B cell (primary cell): ENCODE measurements around the gene PROP1. TPM values are rescaled to one million over a fixed set of nuclear protein-coding genes. Genes with fewer than 3 reads are reported as not detected.
"Not testable (repeated sequence)": the region's sequence is repeated elsewhere in the genome, so short reads cannot be mapped to it uniquely, and the experiment has no call there.

Experiments used
- ATAC-seq: fragments of 200-7000 bp; cut with Tn5 transposase; one replicate; pipeline ENCODE4 v1.10.0; 2021; ENCODE audit warnings: low read depth, mild to moderate bottlenecking, moderate number of reproducible peaks, moderate library complexity
- CTCF ChIA-PET: fragments of 350-600 bp; sonication (Branson Sonifier 250); formaldehyde crosslinking; loops from one replicate; lab custom pipeline; 2021; ENCODE audit warnings: antibody characterized with exemption, inconsistent platforms; lab: Charles Lee
- POLR2A ChIA-PET: fragments of 350-600 bp; sonication (Branson Sonifier 250); formaldehyde crosslinking; loops from one replicate; lab custom pipeline; 2021; ENCODE audit warnings: antibody characterized with exemption; lab: Charles Lee
- DNase-seq: peaks from one replicate; pipeline ENCODE4 v3.0.0; 2013
- H2AFZ ChIP-seq: 2 replicates; pipeline ENCODE4 v1.6.1; 2012; ENCODE audit warnings: mild to moderate bottlenecking, low read depth, low read length; ENCODE audit not compliant: insufficient read depth, poor library complexity, severe bottlenecking
- H3K27ac ChIP-seq, 2 donors: 1 replicate in 1 of 2; 2 replicates in 1 of 2; pipeline ENCODE4 v1.5.1; 2012 to 2013; ENCODE audit warnings: low read length in 2 of 2, mild to moderate bottlenecking in 2 of 2, moderate library complexity in 1 of 2
- H3K27me3 ChIP-seq, 4 experiments: fragments of 200-600 bp in 1 of 4; sonication (generic) in 1 of 4; replicated peaks in 1 of 4; 1 replicate in 2 of 4; 2 replicates in 2 of 4; pipeline versions ENCODE4 v1.6.1 to v1.7.0; 2013 to 2016; ENCODE audit warnings: low read length in 3 of 4, mild to moderate bottlenecking in 2 of 4, mixed read lengths in 1 of 4, moderate library complexity in 1 of 4; ENCODE audit not compliant: insufficient read depth in 4 of 4, control insufficient read depth in 3 of 4; ENCODE audit errors: control extremely low read depth in 1 of 4
- H3K36me3 ChIP-seq, 2 experiments: replicated peaks in 1 of 2; 1 replicate in 1 of 2; 2 replicates in 1 of 2; pipeline versions ENCODE4 v1.6.1 to v1.7.1; 2013; ENCODE audit warnings: low read length in 1 of 2; ENCODE audit not compliant: insufficient read depth in 2 of 2, control insufficient read depth in 1 of 2; ENCODE audit errors: control extremely low read depth in 1 of 2, extremely low read depth in 1 of 2
- H3K4me1 ChIP-seq, 2 donors: fragments of 200-600 bp in 1 of 2; sonication (generic) in 1 of 2; 1 replicate in 1 of 2; 2 replicates in 1 of 2; pipeline versions ENCODE4 v1.5.1 to v1.6.1; 2013 to 2017; ENCODE audit warnings: low read length in 2 of 2; ENCODE audit not compliant: control insufficient read depth in 2 of 2, insufficient read depth in 2 of 2
- H3K4me2 ChIP-seq: replicated peaks from 2 replicates; pipeline ENCODE3; 2012; ENCODE audit warnings: mild to moderate bottlenecking, low read depth, low read length; ENCODE audit not compliant: poor library complexity, severe bottlenecking
- H3K4me3 ChIP-seq, 5 experiments: fragments of 200-600 bp in 1 of 5; sonication (generic) in 1 of 5; 1 replicate in 3 of 5; 2 replicates in 2 of 5; pipeline versions ENCODE4 v1.5.1 to v1.7.0; 2011 to 2016; ENCODE audit warnings: low read length in 4 of 5, mild to moderate bottlenecking in 4 of 5, low read depth in 2 of 5, control low read depth in 1 of 5, moderate library complexity in 1 of 5; ENCODE audit not compliant: insufficient read depth in 1 of 5; ENCODE audit errors: control extremely low read depth in 1 of 5, extremely low read depth in 1 of 5
- H3K79me2 ChIP-seq: fragments of 200-600 bp; sonication (generic); one replicate; pipeline ENCODE4 v1.6.0; 2016; ENCODE audit warnings: low read length; ENCODE audit not compliant: control insufficient read depth, insufficient read depth
- H3K9ac ChIP-seq: fragments of 200-600 bp; sonication (generic); 2 replicates; pipeline ENCODE4 v1.6.1; 2017; ENCODE audit warnings: mild to moderate bottlenecking, low read length, moderate library complexity
- H3K9me3 ChIP-seq, 3 donors: one replicate each; pipeline versions ENCODE4 v1.6.1 to v1.7.1; 2013; ENCODE audit warnings: low read length in 2 of 3; ENCODE audit not compliant: control insufficient read depth in 2 of 3, insufficient read depth in 1 of 3; ENCODE audit errors: control extremely low read depth in 1 of 3
- H4K20me1 ChIP-seq: 2 replicates; pipeline ENCODE4 v1.6.0; 2012; ENCODE audit warnings: mild to moderate bottlenecking, low read length; ENCODE audit not compliant: insufficient read depth, control insufficient read depth, poor library complexity, severe bottlenecking
- H3K27ac Mint-ChIP-seq: one replicate; pipeline ENCODE4 v1.8.0; 2021; ENCODE audit warnings: mixed read lengths
- H3K27me3 Mint-ChIP-seq: one replicate; pipeline ENCODE4 v1.8.0; 2021; ENCODE audit warnings: mixed read lengths
- H3K4me1 Mint-ChIP-seq: one replicate; pipeline ENCODE4 v1.8.0; 2021; ENCODE audit warnings: mixed read lengths
- H3K4me3 Mint-ChIP-seq: one replicate; pipeline ENCODE4 v1.8.0; 2021; ENCODE audit warnings: mixed read lengths
- H3K9me3 Mint-ChIP-seq: one replicate; pipeline ENCODE4 v1.8.0; 2022; ENCODE audit warnings: mixed read lengths; ENCODE audit not compliant: insufficient read depth
- CTCF ChIP-seq: fragments of 200-600 bp; IDR thresholded peaks from one replicate; pipeline ENCODE4 v1.8.0; 2022; ENCODE audit warnings: antibody characterized with exemption, mild to moderate bottlenecking
- EZH2 ChIP-seq: IDR thresholded peaks from 2 replicates; pipeline ENCODE4 v1.6.1; 2012; ENCODE audit warnings: borderline replicate concordance, low read depth, mild to moderate bottlenecking, moderate library complexity, low read length; ENCODE audit not compliant: insufficient read depth, poor library complexity, severe bottlenecking
- WGBS: methylation state at CpG from one replicate; pipeline ENCODE4 v1.1.5; 2013; ENCODE audit warnings: missing lambda C conversion rate; ENCODE audit not compliant: insufficient coverage; 5-methylcytosine and 5-hydroxymethylcytosine counted together
- intact Hi-C: fragments of 100-400 bp; cut with micrococcal nuclease; formaldehyde crosslinking; loops from one replicate; pipeline ENCODE4 v1.10.0; 2022
- polyA minus RNA-seq: library from RNA; depleted of rRNA, polyadenylated mRNA; stranded (reverse); fragments of >200 nt; gene quantifications from 2 replicates; pipeline ENCODE4 v1.2.3, GENCODE V29; 2012
- polyA plus RNA-seq: library from polyadenylated mRNA; depleted of rRNA; stranded (reverse); fragments of >200 nt; gene quantifications from 2 replicates; pipeline ENCODE4 v1.2.3, GENCODE V29; 2012
- total RNA-seq, 2 donors: library from RNA; stranded (reverse); fragments of 120-200 nt in 1 of 2; gene quantifications; 1 replicate in 1 of 2; 2 replicates in 1 of 2; pipeline versions ENCODE4 v1.2.3 to v1.2.4, GENCODE V29; 2013 to 2022

The PROP1 gene
- not detected in 2 replicates for total RNA-seq
- not detected for total RNA-seq (2013)
- not detected in 2 replicates for polyA plus RNA-seq
- polyA minus RNA-seq, result not detected in 2 replicates

- no peak for DNase-seq
- no peak for ATAC-seq
- H3K9me3 ChIP-seq, result no peaks in the 10 kb centered on the region
- ChIA-PET POLR2A (no interaction called here), CTCF (no interaction called here)
- H3K9me3 Mint-ChIP-seq, result no peaks in the 10 kb centered on the region
- TF ChIP-seq EZH2, result no peak
- no peak for TF ChIP-seq CTCF
- no peaks in the 10 kb centered on the region for H3K36me3 ChIP-seq
- intact Hi-C loops, result no loop called here
- peaks cover 0 to 32% (median 4%) of the 10 kb centered on the region in 4 experiments for H3K27me3 ChIP-seq
- H3K4me3 Mint-ChIP-seq, result no peak within 1 kb of the TSS
- no peak within 1 kb of the TSS for H3K27ac Mint-ChIP-seq
- H3K4me1 Mint-ChIP-seq, result no peaks in the 10 kb centered on the region
- no peaks in the 10 kb centered on the region for H3K79me2 ChIP-seq
- no peak within 1 kb of the TSS for H2AFZ ChIP-seq
- no peaks in the 10 kb centered on the region for H3K4me1 ChIP-seq
- no peak within 1 kb of the TSS for H3K9ac ChIP-seq
- peaks cover 29% of the 10 kb centered on the region for H3K27me3 Mint-ChIP-seq
- no peak within 1 kb of the TSS for H3K4me2 ChIP-seq
- H3K4me3 ChIP-seq, result no peak within 1 kb of the TSS
- H4K20me1 ChIP-seq, result no peaks in the 10 kb centered on the region
- 72% methylated on average over 14 of the region's 23 CpGs for WGBS
- H3K27ac ChIP-seq, result no peak within 1 kb of the TSS
These were observed at the start of gene PROP1 for GRCh38 chr5:177995691-177996595. Gene PROP1 (minus strand): TSS chr5:177996242. CDS start chr5:177995933, 309 bp downstream.

- not testable (repeated sequence) for H3K4me1 Mint-ChIP-seq, H3K27me3 Mint-ChIP-seq, DNase-seq
These were observed 23.5 kb upstream of the PROP1 start for GRCh38 chr5:178019379-178020030.

GRCh38 chr5:178012758-178013157 is 16.7 kb upstream of the PROP1 start:
- H3K4me3 ChIP-seq, H3K27ac ChIP-seq, intact Hi-C loops, H3K79me2 ChIP-seq, H3K9me3 ChIP-seq, H4K20me1 ChIP-seq, H3K4me2 ChIP-seq, POLR2A ChIA-PET, H3K4me1 Mint-ChIP-seq, H3K4me1 ChIP-seq, CTCF ChIA-PET, H3K27ac Mint-ChIP-seq, H3K9me3 Mint-ChIP-seq, DNase-seq, H3K9ac ChIP-seq, H3K4me3 Mint-ChIP-seq, ATAC-seq, H3K27me3 ChIP-seq, H3K36me3 ChIP-seq, H2AFZ ChIP-seq, H3K27me3 Mint-ChIP-seq: not testable (repeated sequence)
- no CpG with 5 or more reads among the region's 2 CpGs for WGBS

More at GRCh38 chr5:178019379-178020030, 23.5 kb upstream of the PROP1 start:
- H3K4me2 ChIP-seq, H4K20me1 ChIP-seq, H3K4me3 Mint-ChIP-seq, H3K36me3 ChIP-seq, H3K9me3 Mint-ChIP-seq, H3K27ac ChIP-seq, H3K9me3 ChIP-seq, H3K27me3 ChIP-seq, H3K27ac Mint-ChIP-seq, POLR2A ChIA-PET, intact Hi-C loops, H3K4me1 ChIP-seq, H3K9ac ChIP-seq, H3K79me2 ChIP-seq, H3K4me3 ChIP-seq, CTCF ChIA-PET, ATAC-seq, H2AFZ ChIP-seq: not testable (repeated sequence)
- no CpG with 5 or more reads among the region's 11 CpGs for WGBS
